Mesenchymal stem cell (in vitro differentiated cells and primary cell): Measurements from ENCODE around the gene AKAP8L.
A peak's percentile ranks its signal among the peaks of the same experiment; 100 is the strongest.

Source experiments
- DNase-seq: peaks from one replicate; pipeline ENCODE4 v3.0.0-alpha.2; 2013
- H2AFZ ChIP-seq: one replicate; pipeline ENCODE4 v1.6.1; 2013; ENCODE audit warnings: low read depth, mild to moderate bottlenecking, control low read depth, inconsistent platforms, low read length, moderate library complexity
- H2AK5ac ChIP-seq: 2 replicates; pipeline ENCODE4 v1.6.1; 2013; ENCODE audit warnings: low read length, moderate library complexity, mild to moderate bottlenecking, inconsistent platforms; ENCODE audit not compliant: severe bottlenecking
- H2BK120ac ChIP-seq: one replicate; pipeline ENCODE4 v1.6.1; 2013; ENCODE audit warnings: low read depth, mild to moderate bottlenecking, inconsistent platforms, low read length, moderate library complexity
- H2BK12ac ChIP-seq, 2 experiments: one replicate each; pipeline ENCODE4 v1.6.1; 2013; ENCODE audit warnings: inconsistent platforms in 2 of 2, low read length in 2 of 2, mild to moderate bottlenecking in 2 of 2, moderate library complexity in 2 of 2, control low read depth in 1 of 2
- H2BK15ac ChIP-seq: one replicate; pipeline ENCODE4 v1.6.1; 2013; ENCODE audit warnings: mild to moderate bottlenecking, low read depth, inconsistent platforms; ENCODE audit not compliant: poor library complexity, severe bottlenecking
- H2BK5ac ChIP-seq: 2 replicates; pipeline ENCODE4 v1.6.1; 2013; ENCODE audit warnings: low read depth, mild to moderate bottlenecking, low read length, control low read depth, inconsistent platforms; ENCODE audit not compliant: poor library complexity, severe bottlenecking
- H3K14ac ChIP-seq, 2 experiments: one replicate each; pipeline ENCODE4 v1.6.1; 2013; ENCODE audit warnings: inconsistent platforms in 2 of 2, low read length in 2 of 2, control low read depth in 1 of 2, mild to moderate bottlenecking in 1 of 2, moderate library complexity in 1 of 2
- H3K18ac ChIP-seq, 2 experiments: one replicate each; pipeline ENCODE4 v1.6.1; 2013; ENCODE audit warnings: inconsistent platforms in 2 of 2, low read length in 2 of 2, control low read depth in 1 of 2, low read depth in 1 of 2, mild to moderate bottlenecking in 1 of 2
- H3K23ac ChIP-seq, 2 experiments: one replicate each; pipeline ENCODE4 v1.6.1; 2013; ENCODE audit warnings: inconsistent platforms in 2 of 2, low read length in 2 of 2, mild to moderate bottlenecking in 2 of 2, moderate library complexity in 2 of 2, control low read depth in 1 of 2
- H3K27ac ChIP-seq: 2 replicates; pipeline ENCODE4 v1.5.1; 2013; ENCODE audit warnings: mild to moderate bottlenecking, moderate library complexity, low read length, control low read depth, inconsistent platforms; ENCODE audit not compliant: poor library complexity, severe bottlenecking
- H3K27me3 ChIP-seq, 2 experiments: 2 replicates each; pipeline versions ENCODE4 v1.6.1 to v1.7.0; 2013; ENCODE audit warnings: low read length in 2 of 2, mild to moderate bottlenecking in 2 of 2, moderate library complexity in 2 of 2, control low read depth in 1 of 2, inconsistent platforms in 1 of 2; ENCODE audit not compliant: control insufficient read depth in 1 of 2, insufficient read depth in 1 of 2
- H3K36me3 ChIP-seq, 2 experiments: 2 replicates each; pipeline versions ENCODE4 v1.6.1 to v1.7.0; 2013; ENCODE audit warnings: low read length in 2 of 2, control low read depth in 1 of 2, inconsistent platforms in 1 of 2, low read depth in 1 of 2, mild to moderate bottlenecking in 1 of 2; ENCODE audit not compliant: insufficient read depth in 2 of 2, control insufficient read depth in 1 of 2
- H3K4ac ChIP-seq, 2 experiments: one replicate each; pipeline ENCODE4 v1.6.1; 2013; ENCODE audit warnings: inconsistent platforms in 2 of 2, low read length in 2 of 2, mild to moderate bottlenecking in 2 of 2, moderate library complexity in 2 of 2, control low read depth in 1 of 2, low read depth in 1 of 2
- H3K4me1 ChIP-seq: 2 replicates; pipeline ENCODE4 v1.6.1; 2013; ENCODE audit warnings: low read depth, low read length, control low read depth; ENCODE audit not compliant: control insufficient read depth, insufficient read depth
- H3K4me2 ChIP-seq: 2 replicates; pipeline ENCODE4 v1.6.1; 2013; ENCODE audit warnings: low read length, mild to moderate bottlenecking, inconsistent platforms; ENCODE audit not compliant: poor library complexity, severe bottlenecking
- H3K4me3 ChIP-seq, 2 experiments: 2 replicates each; pipeline versions ENCODE4 v1.5.1 to v1.7.0; 2013; ENCODE audit warnings: low read length in 2 of 2, mild to moderate bottlenecking in 2 of 2, control low read depth in 1 of 2, low read depth in 1 of 2; ENCODE audit not compliant: insufficient read depth in 1 of 2
- H3K79me1 ChIP-seq: replicated peaks from 2 replicates; pipeline ENCODE4 v1.6.1; 2013; ENCODE audit warnings: mild to moderate bottlenecking, control low read depth, low read length, inconsistent platforms; ENCODE audit not compliant: poor library complexity, severe bottlenecking
- H3K9ac ChIP-seq: 2 replicates; pipeline ENCODE4 v1.7.0; 2013; ENCODE audit warnings: mild to moderate bottlenecking, low read length, moderate library complexity
- H3K9me3 ChIP-seq: 2 replicates; pipeline ENCODE4 v1.7.0; 2013; ENCODE audit warnings: mild to moderate bottlenecking, low read length; ENCODE audit not compliant: control insufficient read depth
- H4K8ac ChIP-seq: one replicate; pipeline ENCODE4 v1.6.1; 2013; ENCODE audit warnings: inconsistent platforms, mild to moderate bottlenecking, low read length, moderate library complexity
- H4K91ac ChIP-seq: one replicate; pipeline ENCODE4 v1.6.1; 2013; ENCODE audit warnings: mild to moderate bottlenecking, low read length, inconsistent platforms
- WGBS: methylation state at CpG from one replicate; pipeline ENCODE4 v1.1.7; 2013; ENCODE audit warnings: mixed read lengths; 5-methylcytosine and 5-hydroxymethylcytosine counted together

AKAP8L gene

DNA sequence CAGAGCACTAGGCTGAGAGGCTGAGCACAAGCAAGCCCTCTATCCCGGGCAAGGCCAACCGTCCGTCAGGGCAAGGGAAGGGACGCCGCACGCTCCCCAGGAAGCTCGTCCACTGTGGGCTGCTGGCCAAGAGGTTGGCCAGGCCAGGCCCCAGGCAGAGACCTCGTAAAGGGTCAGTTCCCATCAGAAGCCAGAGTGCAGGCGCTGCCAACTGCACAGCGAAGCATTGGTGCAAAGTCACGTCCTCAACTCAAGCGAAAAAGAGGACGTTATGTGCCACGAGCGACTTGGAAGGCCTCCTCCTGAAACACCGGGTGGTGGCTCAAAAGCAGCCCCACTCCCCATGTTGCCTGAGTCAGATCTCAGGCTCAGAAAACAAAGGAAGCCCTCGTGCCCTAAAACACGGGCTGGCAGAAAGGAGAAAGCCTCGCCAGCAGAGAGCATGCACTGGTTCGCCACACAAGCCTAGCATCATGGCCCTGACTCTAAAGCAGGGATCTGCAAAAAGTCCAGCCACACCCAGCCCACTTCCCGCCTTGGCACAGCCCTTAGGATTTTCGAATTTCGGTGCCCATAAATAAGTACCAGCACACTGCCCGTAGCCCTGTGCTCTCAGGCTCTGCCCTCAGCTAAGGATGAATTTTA is 43.9 kb downstream of the AKAP8L start:
- Histone ChIP-seq H3K23ac (no peak overlapping the region), H2AK5ac (no peak overlapping the region), H2BK15ac (no peak overlapping the region), H3K4me1 (peaks cover 26% of the 10 kb centered on the region), H3K79me1 (peaks cover 23% of the 10 kb centered on the region), H3K27me3 (no peaks in the 10 kb centered on the region), H3K4me3 (peak overlapping the region in 1 of 2 experiments; percentile 64), H2AFZ (no peak overlapping the region), H3K27ac (no peak overlapping the region), H3K9ac (peak overlapping the region; percentile 46), H3K9me3 (no peaks in the 10 kb centered on the region), H3K4me2 (no peak overlapping the region), H4K8ac (no peak overlapping the region), H3K36me3 (peaks cover 40 to 47% of the 10 kb centered on the region in 2 experiments), H2BK5ac (no peak overlapping the region), H4K91ac (peak overlapping the region; percentile 47), H3K4ac (no peak overlapping the region), H2BK12ac (no peak overlapping the region), H2BK120ac (no peak overlapping the region), H3K18ac (no peak overlapping the region), H3K14ac (no peak overlapping the region)
- WGBS, result 95% methylated on average over 24 of the region's 24 CpGs
- DNase-seq, result no peak

- Histone ChIP-seq H3K4me2 (no peak overlapping the region), H3K4ac (no peak overlapping the region), H3K4me1 (peaks cover 26% of the 10 kb centered on the region), H3K36me3 (peaks cover 47 to 54% of the 10 kb centered on the region in 2 experiments), H2AK5ac (no peak overlapping the region), H2BK120ac (no peak overlapping the region), H3K27me3 (no peaks in the 10 kb centered on the region), H2BK5ac (no peak overlapping the region), H4K8ac (no peak overlapping the region), H3K79me1 (peaks cover 29% of the 10 kb centered on the region), H2AFZ (no peak overlapping the region), H3K23ac (no peak overlapping the region), H3K9ac (peak overlapping the region; percentile 46), H3K14ac (no peak overlapping the region), H4K91ac (no peak overlapping the region), H2BK15ac (no peak overlapping the region), H2BK12ac (no peak overlapping the region), H3K4me3 (peak overlapping the region in 1 of 2 experiments; percentile 64), H3K9me3 (no peaks in the 10 kb centered on the region), H3K27ac (no peak overlapping the region), H3K18ac (no peak overlapping the region)
- WGBS, result 90% methylated on average over 21 of the region's 21 CpGs
- DNase-seq, result no peak
Measured at GRCh38 chr19:15374105-15374651, 44.6 kb downstream of the AKAP8L start.

- 95% methylated on average over 22 of the region's 22 CpGs for WGBS
- H2AK5ac ChIP-seq, result no peak overlapping the region
- no peak overlapping the region for H3K4me2 ChIP-seq
- H3K9ac ChIP-seq, result no peak overlapping the region
- no peak overlapping the region for H2AFZ ChIP-seq
- H2BK5ac ChIP-seq, result no peak overlapping the region
- no peak overlapping the region for H2BK15ac ChIP-seq
- H3K4me3 ChIP-seq, result no peak overlapping the region
- H4K8ac ChIP-seq, result no peak overlapping the region
- no peak overlapping the region for H3K23ac ChIP-seq
- H3K27me3 ChIP-seq, result no peaks in the 10 kb centered on the region
- no peak overlapping the region for H2BK12ac ChIP-seq
- H3K4ac ChIP-seq, result no peak overlapping the region
- H3K79me1 ChIP-seq, result peaks cover 34% of the 10 kb centered on the region
- no peak overlapping the region for H4K91ac ChIP-seq
- H2BK120ac ChIP-seq, result no peak overlapping the region
- peaks cover 26% of the 10 kb centered on the region for H3K4me1 ChIP-seq
- H3K27ac ChIP-seq, result no peak overlapping the region
- no peak for DNase-seq
- no peak overlapping the region for H3K14ac ChIP-seq
- H3K9me3 ChIP-seq, result no peaks in the 10 kb centered on the region
- H3K18ac ChIP-seq, result no peak overlapping the region
- peaks cover 53 to 60% of the 10 kb centered on the region in 2 experiments for H3K36me3 ChIP-seq
Measured at GRCh38 chr19:15373644-15374043, 45.1 kb downstream of the AKAP8L start.

DNA sequence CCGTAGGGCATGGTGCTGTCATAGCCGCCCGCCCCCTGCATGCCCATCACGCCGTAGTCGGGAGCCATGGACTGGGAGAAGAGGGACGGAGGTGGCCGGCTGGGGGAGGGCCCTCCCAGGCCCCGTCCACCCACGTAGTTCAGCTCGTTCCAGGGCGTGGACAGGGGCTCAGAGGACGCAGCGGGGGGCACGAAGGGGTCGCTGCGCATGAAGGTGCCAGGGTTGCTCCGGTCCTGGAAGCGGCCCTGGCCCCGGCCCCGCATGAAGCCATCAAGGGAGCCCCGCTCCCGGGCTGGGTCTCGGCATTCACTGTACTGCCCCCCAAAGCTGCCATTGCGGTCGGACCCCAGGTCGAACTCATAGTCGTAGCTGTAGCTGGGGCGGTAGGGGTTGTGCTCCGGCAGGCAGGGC is 45.9 kb downstream of the AKAP8L start:
- H4K8ac ChIP-seq, result peak overlapping the region; percentile 16
- peaks cover 60 to 67% of the 10 kb centered on the region in 2 experiments for H3K36me3 ChIP-seq
- H2AK5ac ChIP-seq, result no peak overlapping the region
- no peak overlapping the region for H3K23ac ChIP-seq
- H2BK15ac ChIP-seq, result no peak overlapping the region
- H2BK120ac ChIP-seq, result no peak overlapping the region
- H2BK12ac ChIP-seq, result no peak overlapping the region
- H3K9ac ChIP-seq, result no peak overlapping the region
- no peaks in the 10 kb centered on the region for H3K27me3 ChIP-seq
- no peak overlapping the region for H3K14ac ChIP-seq
- H3K4me3 ChIP-seq, result no peak overlapping the region
- H3K27ac ChIP-seq, result no peak overlapping the region
- H2AFZ ChIP-seq, result no peak overlapping the region
- no peak overlapping the region for H3K4ac ChIP-seq
- H3K4me2 ChIP-seq, result no peak overlapping the region
- peaks cover 25% of the 10 kb centered on the region for H3K4me1 ChIP-seq
- DNase-seq, result no peak
- peaks cover 39% of the 10 kb centered on the region for H3K79me1 ChIP-seq
- 97% methylated on average over 30 of the region's 30 CpGs for WGBS
- H3K18ac ChIP-seq, result no peak overlapping the region
- H4K91ac ChIP-seq, result no peak overlapping the region
- no peak overlapping the region for H2BK5ac ChIP-seq
- no peaks in the 10 kb centered on the region for H3K9me3 ChIP-seq
